ENCODE results near the gene CDH4.

CDH4 gene

DNA sequence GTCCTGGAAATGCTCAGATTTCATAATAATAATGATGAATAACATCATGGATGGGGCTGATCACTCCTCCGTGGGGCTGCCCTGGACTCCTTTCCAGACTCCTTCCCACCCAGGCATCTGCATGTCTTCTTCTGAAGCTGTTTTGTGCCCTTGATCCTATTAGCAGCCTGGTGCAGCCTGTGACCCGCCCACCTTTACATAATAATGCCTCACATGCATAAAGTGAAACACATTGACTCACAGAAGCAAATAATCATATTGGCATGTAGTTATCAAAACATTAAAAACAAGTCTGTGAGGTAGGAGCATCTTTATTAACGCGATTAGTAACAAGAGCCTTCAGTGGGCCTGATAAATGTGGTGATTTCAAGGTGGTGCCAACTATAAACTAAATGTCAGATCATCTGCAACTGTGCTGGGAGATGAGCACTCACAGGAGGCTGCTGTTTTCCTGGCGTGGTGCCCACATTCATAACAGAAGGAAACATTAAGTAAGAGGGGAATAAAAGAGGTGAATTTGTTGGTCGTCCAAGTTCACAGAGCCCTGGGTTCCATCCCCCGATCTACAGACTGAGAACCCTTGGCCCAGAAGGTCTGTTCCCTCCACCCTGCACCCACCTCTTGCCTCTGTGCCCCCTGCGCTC lies 344.7 kb downstream of the CDH4 start:
- TF ChIP-seq, protein P1, sequence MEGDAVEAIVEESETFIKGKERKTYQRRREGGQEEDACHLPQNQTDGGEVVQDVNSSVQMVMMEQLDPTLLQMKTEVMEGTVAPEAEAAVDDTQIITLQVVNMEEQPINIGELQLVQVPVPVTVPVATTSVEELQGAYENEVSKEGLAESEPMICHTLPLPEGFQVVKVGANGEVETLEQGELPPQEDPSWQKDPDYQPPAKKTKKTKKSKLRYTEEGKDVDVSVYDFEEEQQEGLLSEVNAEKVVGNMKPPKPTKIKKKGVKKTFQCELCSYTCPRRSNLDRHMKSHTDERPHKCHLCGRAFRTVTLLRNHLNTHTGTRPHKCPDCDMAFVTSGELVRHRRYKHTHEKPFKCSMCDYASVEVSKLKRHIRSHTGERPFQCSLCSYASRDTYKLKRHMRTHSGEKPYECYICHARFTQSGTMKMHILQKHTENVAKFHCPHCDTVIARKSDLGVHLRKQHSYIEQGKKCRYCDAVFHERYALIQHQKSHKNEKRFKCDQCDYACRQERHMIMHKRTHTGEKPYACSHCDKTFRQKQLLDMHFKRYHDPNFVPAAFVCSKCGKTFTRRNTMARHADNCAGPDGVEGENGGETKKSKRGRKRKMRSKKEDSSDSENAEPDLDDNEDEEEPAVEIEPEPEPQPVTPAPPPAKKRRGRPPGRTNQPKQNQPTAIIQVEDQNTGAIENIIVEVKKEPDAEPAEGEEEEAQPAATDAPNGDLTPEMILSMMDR (IDR thresholded peaks at IDR 0.05; ENCODE audit: low read depth, low read length) = no peak
- H3K4me3 ChIP-seq (ENCODE audit: low read depth, low read length) = no peak overlapping the region

DNA sequence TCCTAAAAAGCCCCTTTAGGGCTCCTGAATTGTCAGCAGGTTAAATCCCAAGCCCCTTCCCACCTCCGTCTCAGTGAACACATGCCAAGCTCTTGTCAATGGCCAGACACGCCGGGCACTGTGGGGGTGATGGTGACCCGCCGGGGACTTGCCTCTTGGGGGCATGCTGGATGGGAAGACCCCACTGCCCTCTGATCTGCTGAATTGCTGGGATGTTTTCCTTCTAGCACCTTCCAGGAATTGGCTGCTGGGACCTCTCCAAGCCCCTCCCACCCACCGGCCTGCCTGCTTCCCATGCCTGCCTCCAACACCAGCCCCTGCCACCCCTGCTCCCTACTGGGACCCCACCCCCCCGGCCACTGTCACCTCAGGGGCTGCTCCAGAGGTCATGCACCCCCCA lies 345.9 kb downstream of the CDH4 start:
- TF ChIP-seq, protein P1 (IDR thresholded peaks at IDR 0.05; ENCODE audit: low read depth, low read length) = no peak
- no peak overlapping the region for H3K4me3 ChIP-seq (ENCODE audit: low read depth, low read length)

DNA sequence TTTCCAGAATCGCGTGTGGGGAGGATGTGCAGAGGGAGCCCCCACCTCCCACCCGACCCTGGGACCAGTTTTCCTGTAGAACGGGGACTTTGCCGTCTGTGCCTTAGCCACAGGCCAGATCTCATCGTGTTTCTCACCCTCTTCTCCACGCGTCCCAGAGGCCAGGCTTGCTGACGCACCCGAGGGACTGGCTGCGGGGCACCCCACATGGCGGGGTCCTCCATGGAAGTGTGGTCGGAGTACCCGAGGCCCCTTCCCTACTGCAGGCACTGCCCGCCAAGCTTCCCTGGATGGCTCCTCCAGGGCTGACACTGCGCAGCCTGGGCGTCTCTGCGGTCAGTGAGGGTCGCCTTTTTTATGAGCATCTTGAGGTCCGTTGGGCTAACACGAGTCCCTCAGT lies 346.5 kb downstream of the CDH4 start:
- H3K4me3 ChIP-seq (ENCODE audit: low read depth, low read length) = no peak overlapping the region

DNA sequence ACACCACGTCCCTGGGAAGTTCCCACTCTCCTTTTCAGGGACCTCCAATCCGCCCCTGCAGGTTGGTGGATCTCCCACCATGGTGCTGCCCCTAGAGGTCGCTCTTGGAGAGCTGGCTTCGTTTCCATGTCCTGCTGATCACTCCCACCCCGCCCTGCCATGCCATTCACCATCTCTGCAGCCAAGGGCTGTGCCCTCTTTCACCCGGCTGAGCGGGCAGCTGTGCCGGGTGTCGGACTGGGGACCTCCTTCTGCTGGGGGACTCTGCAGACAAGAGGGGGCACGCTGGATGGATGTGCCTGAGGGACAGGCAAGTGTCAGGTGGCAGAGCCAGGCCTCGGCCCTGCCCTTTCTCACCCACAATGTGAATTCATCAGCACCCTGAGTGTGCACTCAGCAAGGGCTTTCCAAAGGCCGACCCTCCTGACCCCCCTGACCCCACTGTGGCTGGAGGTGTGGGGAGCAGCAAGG lies 347.0 kb downstream of the CDH4 start:
- no peak overlapping the region for H3K4me3 ChIP-seq (ENCODE audit: low read depth, low read length)
- TF ChIP-seq, protein P1 (IDR thresholded peaks at IDR 0.05; ENCODE audit: low read depth, low read length) = no peak

More for the DNA sequence above, 346.5 kb downstream of the CDH4 start:
- TF ChIP-seq, protein P1 (IDR thresholded peaks at IDR 0.05; ENCODE audit: low read depth, low read length) = no peak

DNA sequence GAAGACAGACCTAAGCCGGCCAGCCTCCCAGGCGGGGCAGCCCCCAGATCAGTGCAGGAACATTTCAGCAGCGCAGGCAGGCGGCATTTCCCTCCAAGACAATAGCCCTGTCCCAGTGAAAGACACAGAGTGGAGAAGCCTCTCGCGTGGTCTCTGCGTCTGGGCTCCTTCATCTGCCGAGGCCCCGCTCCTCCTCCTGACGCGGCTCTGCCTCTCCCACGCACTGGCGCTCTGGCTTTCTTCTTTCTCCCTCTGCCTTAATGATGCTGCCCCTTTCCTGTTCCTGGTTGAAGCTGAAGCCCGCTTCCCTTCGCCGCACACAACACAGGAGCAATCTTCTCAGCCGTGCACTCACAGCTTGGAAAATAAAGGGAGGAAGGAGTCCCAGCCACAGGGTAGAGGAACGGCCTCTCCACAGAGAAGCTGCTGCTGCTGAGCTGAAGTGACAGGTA lies 347.5 kb downstream of the CDH4 start:
- H3K4me3 ChIP-seq (ENCODE audit: low read depth, low read length) = no peak overlapping the region
- TF ChIP-seq, protein P1 (IDR thresholded peaks at IDR 0.05; ENCODE audit: low read depth, low read length) = no peak

DNA sequence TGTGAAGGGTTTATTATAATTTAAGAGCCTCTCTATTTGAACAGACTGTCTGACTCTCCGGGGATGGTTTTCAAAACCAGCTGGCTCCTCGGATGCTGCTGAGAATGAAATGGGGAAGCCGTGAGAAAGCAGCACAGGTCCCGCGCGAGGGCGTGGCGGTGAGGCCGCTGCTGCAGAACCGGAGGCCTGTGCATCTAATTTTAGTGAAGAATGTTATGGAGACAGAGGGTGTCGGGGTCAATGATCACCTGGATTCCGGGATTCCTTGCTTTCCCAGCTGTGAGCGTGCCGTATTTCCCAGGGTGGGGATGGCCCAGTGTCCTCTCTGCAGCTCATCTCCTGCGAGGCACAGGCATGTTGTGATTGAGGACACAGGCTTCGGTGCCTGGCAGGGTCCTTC lies 348.0 kb downstream of the CDH4 start:
- no peak overlapping the region for H3K4me3 ChIP-seq (ENCODE audit: low read depth, low read length)
- TF ChIP-seq, protein P1 (IDR thresholded peaks at IDR 0.05; ENCODE audit: low read depth, low read length) = no peak

DNA sequence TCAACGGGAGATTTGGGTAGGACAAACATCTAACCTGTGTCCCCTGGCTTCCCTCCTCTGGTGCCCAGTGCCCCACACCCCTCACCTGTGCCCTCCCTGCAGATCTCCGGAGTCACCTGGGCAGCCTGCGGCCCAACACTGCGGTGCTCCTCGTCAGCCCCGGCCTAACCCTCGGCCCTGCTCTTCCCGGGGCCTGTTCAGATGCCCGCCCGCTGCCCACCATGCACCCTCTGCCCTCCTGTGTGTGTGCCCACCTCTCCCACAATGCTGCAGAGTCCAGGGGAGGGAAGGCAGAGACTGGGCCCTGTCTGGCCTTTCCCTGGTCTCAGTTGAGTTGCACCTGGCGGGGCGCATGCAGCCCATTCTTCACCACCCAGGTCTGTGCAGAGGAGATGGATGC lies 349.3 kb downstream of the CDH4 start:
- TF ChIP-seq, protein P1 (IDR thresholded peaks at IDR 0.05; ENCODE audit: low read depth, low read length) = no peak
- H3K4me3 ChIP-seq (ENCODE audit: low read depth, low read length) = no peak overlapping the region
